K562 (cell line): Measurements from ENCODE around the gene CTAG1B. TPM values are rescaled to one million over a fixed set of nuclear protein-coding genes. Genes with fewer than 3 reads are reported as not detected.

ENCODE experiments used
- ATAC-seq: fragments of 200-7000 bp; cut with Tn5 transposase; 3 replicates; pipeline ENCODE4 v1.9.1; 2020; ENCODE audit warnings: moderate library complexity
- BruUV-seq: library from RNA; stranded (reverse); fragments of 400-500 nt; replicated peaks from 2 replicates; lab custom pipeline; 2021; lab: Mats Ljungman, UMichigan
- CTCF ChIA-PET: fragments of 300-600 bp; formaldehyde crosslinking; extraction: SDS; loops from one replicate; lab custom pipeline; 2021; ENCODE audit warnings: low intra/inter-chr PET ratio; lab: Yijun Ruan, JAX
- POLR2A ChIA-PET: fragments of 300-600, 350-650 bp; sonication (Branson Sonifier 250); formaldehyde crosslinking; extraction: SDS; loops from one replicate; lab custom pipeline; 2021; ENCODE audit warnings: antibody characterized with exemption, inconsistent platforms; lab: Yijun Ruan, JAX
- DNase-seq, 4 experiments: peaks; one replicate each; pipeline versions ENCODE4 v3.0.0 to v3.0.0-alpha.2; 2011 to 2018; ENCODE audit warnings: low spot score in 3 of 4, mixed read lengths in 3 of 4; ENCODE audit errors: extremely low read depth in 1 of 4
- FAIRE-seq: peaks from 2 replicates; lab custom pipeline; 2011; peaks lifted over from hg19 to GRCh38; lab: Jason Lieb, UNC
- H2AFZ ChIP-seq: 2 replicates; pipeline ENCODE4 v1.6.0; 2011; ENCODE audit warnings: low read depth, low read length, control low read depth, inconsistent platforms
- H3K27ac ChIP-seq: fragments of 200-600 bp; 3 replicates; pipeline ENCODE4 v1.8.0; 2011; ENCODE audit warnings: low read depth, mild to moderate bottlenecking, control low read depth, inconsistent platforms, low read length, moderate library complexity, mixed read lengths; ENCODE audit errors: extremely low read depth
- H3K27me3 ChIP-seq, 2 experiments: fragments of 300-600 bp in 1 of 2; 2 replicates in 1 of 2; 3 replicates in 1 of 2; pipeline versions ENCODE4 v1.6.0 to v1.8.0; 2011; ENCODE audit warnings: inconsistent platforms in 2 of 2, low read length in 2 of 2, mild to moderate bottlenecking in 1 of 2, mixed read lengths in 1 of 2, moderate library complexity in 1 of 2; ENCODE audit not compliant: control insufficient read depth in 2 of 2, insufficient read depth in 2 of 2
- H3K36me3 ChIP-seq: fragments of 300-600 bp; 3 replicates; pipeline ENCODE4 v1.8.0; 2011; ENCODE audit warnings: mild to moderate bottlenecking, low read length, inconsistent platforms; ENCODE audit not compliant: control insufficient read depth, insufficient read depth
- H3K4me1 ChIP-seq, 2 experiments: fragments of 200-600 bp in 1 of 2; replicated peaks in 1 of 2; 2 replicates in 1 of 2; 3 replicates in 1 of 2; pipeline versions ENCODE4 v1.5.1 to v1.8.0; 2011; ENCODE audit warnings: inconsistent platforms in 2 of 2, low read length in 2 of 2, mild to moderate bottlenecking in 1 of 2, mixed read lengths in 1 of 2, moderate library complexity in 1 of 2; ENCODE audit not compliant: control insufficient read depth in 2 of 2, insufficient read depth in 2 of 2
- H3K4me2 ChIP-seq: 2 replicates; pipeline ENCODE4 v1.6.1; 2011; ENCODE audit warnings: low read length, control low read depth, inconsistent platforms, mixed read lengths; ENCODE audit not compliant: insufficient read depth
- H3K4me3 ChIP-seq: fragments of 200-600 bp; sonication (generic), shearing (Covaris generic); 2 replicates; pipeline ENCODE4 v1.5.1; 2016; ENCODE audit warnings: control low read depth, inconsistent platforms
- H3K79me2 ChIP-seq: fragments of 200-600 bp; 3 replicates; pipeline ENCODE4 v1.8.0; 2011; ENCODE audit warnings: low read length, inconsistent platforms; ENCODE audit not compliant: control insufficient read depth, insufficient read depth
- H3K9ac ChIP-seq, 2 experiments: 2 replicates each; pipeline versions ENCODE4 v1.6.0 to v1.6.1; 2011; ENCODE audit warnings: low read depth in 2 of 2, low read length in 2 of 2, control low read depth in 1 of 2, inconsistent platforms in 1 of 2, mild to moderate bottlenecking in 1 of 2, mixed read lengths in 1 of 2; ENCODE audit not compliant: insufficient read depth in 1 of 2
- H3K9me1 ChIP-seq: one replicate; pipeline ENCODE4 v1.6.0; 2011; ENCODE audit warnings: inconsistent platforms, mild to moderate bottlenecking, low read length, moderate library complexity; ENCODE audit not compliant: control insufficient read depth, insufficient read depth
- H3K9me3 ChIP-seq: replicated peaks from 2 replicates; pipeline ENCODE4 v1.5.1; 2011; ENCODE audit warnings: low read depth, low read length, inconsistent platforms; ENCODE audit not compliant: control insufficient read depth, insufficient read depth
- H4K20me1 ChIP-seq: replicated peaks from 2 replicates; pipeline ENCODE4 v1.6.1; 2011; ENCODE audit warnings: low read length, inconsistent platforms, mixed read lengths; ENCODE audit not compliant: control insufficient read depth, insufficient read depth
- E2F3 ChIP-seq: fragments of 250-450 bp; sonication (Bioruptor Pico); IDR thresholded peaks from 2 replicates; pipeline ENCODE4 v1.4.0; 2020; ENCODE audit warnings: mild to moderate bottlenecking
- HDAC2 ChIP-seq: fragments of 450-650 bp; IDR thresholded peaks from 2 replicates; pipeline ENCODE4 v1.6.1; 2016; ENCODE audit warnings: mild to moderate bottlenecking
- JUNB ChIP-seq: fragments of 450-650 bp; formaldehyde crosslinking; conservative IDR thresholded peaks from 2 replicates; pipeline ENCODE4 v1.4.0; 2020; ENCODE audit warnings: mild to moderate bottlenecking
- LEF1 ChIP-seq: fragments of 450-650 bp; IDR thresholded peaks from 2 replicates; pipeline ENCODE4 v1.6.1; 2016; ENCODE audit warnings: mild to moderate bottlenecking
- MAFF ChIP-seq: IDR thresholded peaks from 2 replicates; pipeline ENCODE4 v1.6.1; 2012; ENCODE audit warnings: low read length, improper control_type of control experiment
- POLR2AphosphoS5 ChIP-seq: IDR thresholded peaks from 2 replicates; pipeline ENCODE4 v1.6.1; 2011; ENCODE audit warnings: mild to moderate bottlenecking, low read depth, low read length, moderate library complexity; ENCODE audit not compliant: control insufficient read depth, insufficient read depth
- RBM17 ChIP-seq: fragments of 200-400 bp; formaldehyde crosslinking; IDR thresholded peaks from 2 replicates; pipeline ENCODE4 v1.6.1; 2017; ENCODE audit warnings: low read depth, mild to moderate bottlenecking, low read length, borderline replicate concordance
- SAP30 ChIP-seq: fragments of 200-600 bp; sonication (generic); IDR thresholded peaks from 2 replicates; pipeline ENCODE4 v1.6.1; 2012; ENCODE audit warnings: borderline replicate concordance, low read depth, mild to moderate bottlenecking, moderate library complexity, low read length, control low read depth, inconsistent platforms; ENCODE audit not compliant: insufficient read depth, poor library complexity, severe bottlenecking
- SRSF1 ChIP-seq: fragments of 200-400 bp; formaldehyde crosslinking; IDR thresholded peaks from 2 replicates; pipeline ENCODE4 v1.6.1; 2017; ENCODE audit warnings: mild to moderate bottlenecking, low read depth, low read length, moderate library complexity
- ZEB2 ChIP-seq: fragments of 450-650 bp; IDR thresholded peaks from 2 replicates; pipeline ENCODE4 v1.6.1; 2016
- ZNF239 ChIP-seq: fragments of 250-450 bp; sonication (Bioruptor Pico); IDR thresholded peaks from 2 replicates; pipeline ENCODE4 v1.4.0; 2020; ENCODE audit warnings: mild to moderate bottlenecking
- ZNF695 ChIP-seq: fragments of 450-650 bp; formaldehyde crosslinking; IDR thresholded peaks from 2 replicates; pipeline ENCODE4 v1.4.0; 2020; ENCODE audit warnings: mild to moderate bottlenecking, moderate library complexity
- WGBS: fragments of 100-300 bp; shearing (Covaris generic); methylation state at CpG from one replicate; pipeline ENCODE4 v1.1.6; 2016; ENCODE audit warnings: low coverage, mixed read lengths; ENCODE audit not compliant: insufficient coverage; ENCODE audit errors: missing lambda C conversion rate; 5-methylcytosine and 5-hydroxymethylcytosine counted together
- in situ Hi-C: fragments of 300-500 bp; cut with MboI; formaldehyde crosslinking; loops from 4 replicates; pipeline ENCODE4 v1.15.0; 2018; ENCODE audit warnings: inconsistent platforms, mixed read lengths
- intact Hi-C: fragments of 100-400 bp; cut with micrococcal nuclease; formaldehyde crosslinking; loops from 2 replicates; pipeline ENCODE4 v1.14.2; 2022
- polyA plus RNA-seq, 8 experiments: library from polyadenylated mRNA; depleted of rRNA in 4 of 8; stranded (reverse) in 5 of 8; unstranded in 3 of 8; fragments of >200 nt; fragmentation: Nextera tagmentation in 2 of 8; fragmentation: Illumina TruSeq in 1 of 8; extraction: Ambion mirVana in 2 of 8; extraction: Trizol in 1 of 8; gene quantifications; 2 replicates each; pipeline versions ENCODE4 v1.2.1 to v1.2.3, GENCODE V29; 2011 to 2014; ENCODE audit warnings: inconsistent platforms in 1 of 8, missing spikeins in 1 of 8
- total RNA-seq, 7 experiments: library from RNA; depleted of rRNA in 6 of 7; stranded (reverse); fragments of >200 nt in 6 of 7; fragmentation: Illumina TruSeq in 2 of 7; extraction: Trizol in 2 of 7; gene quantifications; 2 replicates each; pipeline versions ENCODE4 v1.2.1 to v1.2.3, GENCODE V29; 2011 to 2021; ENCODE audit warnings: low replicate concordance in 1 of 7
- TF ChIP-seq, protein P1 (sequence below): fragments of 250-450 bp; sonication (Bioruptor Pico); IDR thresholded peaks from 2 replicates; pipeline ENCODE4 v1.8.0; 2021; ENCODE audit warnings: moderate library complexity, mild to moderate bottlenecking, inconsistent platforms
- TF ChIP-seq, protein P2 (sequence below): fragments of 250-450 bp; sonication (Bioruptor Pico); IDR thresholded peaks from 2 replicates; pipeline ENCODE4 v1.4.0; 2020
- TF ChIP-seq, protein P3 (sequence below), 2 experiments: fragments of 450-650 bp in 1 of 2; sonication (generic) in 1 of 2; formaldehyde crosslinking; conservative IDR thresholded peaks; 2 replicates each; pipeline versions ENCODE4 v1.4.0 to v1.8.1; 2020 to 2022; ENCODE audit warnings: mild to moderate bottlenecking in 1 of 2, missing genetic modification reagents in 1 of 2
- TF ChIP-seq, protein P4 (sequence below): sonication (generic); formaldehyde crosslinking; IDR thresholded peaks from 2 replicates; pipeline ENCODE4 v1.8.1; 2023; ENCODE audit warnings: mild to moderate bottlenecking, missing genetic modification reagents

Gene CTAG1B
- total and polyA plus RNA-seq, 9 of the 15 experiments (the other 6 are each of a cell fraction or from before 2014, with no cell fraction given): not detected

DNA sequence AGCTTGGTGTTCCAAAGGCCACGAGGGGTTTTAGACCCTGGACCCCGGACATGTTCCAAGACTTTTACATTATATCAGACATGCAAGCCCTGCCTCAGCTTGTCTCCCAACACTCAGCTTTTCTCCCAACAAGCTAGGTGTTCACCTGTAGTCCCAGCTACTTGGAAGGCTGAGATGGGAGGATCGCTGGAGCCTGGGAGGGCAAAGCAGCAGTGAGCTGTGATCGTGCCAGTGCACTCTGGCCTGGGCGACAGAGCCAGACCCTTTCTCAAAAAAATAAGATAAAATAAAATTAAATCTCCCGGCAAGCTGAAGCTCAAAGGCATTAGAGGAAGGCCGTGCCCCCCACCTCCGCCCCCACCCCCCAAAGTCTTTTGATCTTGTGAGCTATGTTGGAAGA lies 20.4 kb downstream of the CTAG1B start:
- no peaks in the 10 kb centered on the region for H3K79me2 ChIP-seq
- peaks cover 11 to 47% of the 10 kb centered on the region in 2 experiments; a peak in 4 of 5 replicates for H3K27me3 ChIP-seq
- in situ Hi-C loops: loop anchor here (25.0 kb wide), 1 partner anchor 139 kb away; no protein-coding TSS in a partner anchor
- DNase-seq: no peak
- H3K4me2 ChIP-seq: no peak overlapping the region
- no peak overlapping the region for H3K4me3 ChIP-seq
- no TSS peak for BruUV-seq
- TF ChIP-seq SAP30: no peak
- TF ChIP-seq, protein P1, sequence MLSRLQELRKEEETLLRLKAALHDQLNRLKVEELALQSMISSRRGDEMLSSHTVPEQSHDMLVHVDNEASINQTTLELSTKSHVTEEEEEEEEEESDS (CRISPR knock-in tag): no peak
- TF ChIP-seq HDAC2: no peak
- no peak for TF ChIP-seq JUNB (CRISPR knock-in tag)
- TF ChIP-seq LEF1: no peak
- TF ChIP-seq, protein P2, sequence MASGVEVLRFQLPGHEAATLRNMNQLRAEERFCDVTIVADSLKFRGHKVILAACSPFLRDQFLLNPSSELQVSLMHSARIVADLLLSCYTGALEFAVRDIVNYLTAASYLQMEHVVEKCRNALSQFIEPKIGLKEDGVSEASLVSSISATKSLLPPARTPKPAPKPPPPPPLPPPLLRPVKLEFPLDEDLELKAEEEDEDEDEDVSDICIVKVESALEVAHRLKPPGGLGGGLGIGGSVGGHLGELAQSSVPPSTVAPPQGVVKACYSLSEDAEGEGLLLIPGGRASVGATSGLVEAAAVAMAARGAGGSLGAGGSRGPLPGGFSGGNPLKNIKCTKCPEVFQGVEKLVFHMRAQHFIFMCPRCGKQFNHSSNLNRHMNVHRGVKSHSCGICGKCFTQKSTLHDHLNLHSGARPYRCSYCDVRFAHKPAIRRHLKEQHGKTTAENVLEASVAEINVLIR (CRISPR knock-in tag): no peak
- no peak for TF ChIP-seq ZNF239 (CRISPR knock-in tag)
- TF ChIP-seq, protein P3, sequence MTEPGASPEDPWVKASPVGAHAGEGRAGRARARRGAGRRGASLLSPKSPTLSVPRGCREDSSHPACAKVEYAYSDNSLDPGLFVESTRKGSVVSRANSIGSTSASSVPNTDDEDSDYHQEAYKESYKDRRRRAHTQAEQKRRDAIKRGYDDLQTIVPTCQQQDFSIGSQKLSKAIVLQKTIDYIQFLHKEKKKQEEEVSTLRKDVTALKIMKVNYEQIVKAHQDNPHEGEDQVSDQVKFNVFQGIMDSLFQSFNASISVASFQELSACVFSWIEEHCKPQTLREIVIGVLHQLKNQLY (CRISPR knock-in tag; conservative IDR thresholded peaks at IDR 0.05): no peak
- no peak for TF ChIP-seq ZNF695 (CRISPR knock-in tag)
- TF ChIP-seq ZEB2: no peak
- no peak for TF ChIP-seq POLR2AphosphoS5
- no peak for TF ChIP-seq SRSF1
- no peak for TF ChIP-seq MAFF
- no peak for TF ChIP-seq RBM17
- no peak for TF ChIP-seq E2F3 (CRISPR knock-in tag)
- TF ChIP-seq, protein P4, sequence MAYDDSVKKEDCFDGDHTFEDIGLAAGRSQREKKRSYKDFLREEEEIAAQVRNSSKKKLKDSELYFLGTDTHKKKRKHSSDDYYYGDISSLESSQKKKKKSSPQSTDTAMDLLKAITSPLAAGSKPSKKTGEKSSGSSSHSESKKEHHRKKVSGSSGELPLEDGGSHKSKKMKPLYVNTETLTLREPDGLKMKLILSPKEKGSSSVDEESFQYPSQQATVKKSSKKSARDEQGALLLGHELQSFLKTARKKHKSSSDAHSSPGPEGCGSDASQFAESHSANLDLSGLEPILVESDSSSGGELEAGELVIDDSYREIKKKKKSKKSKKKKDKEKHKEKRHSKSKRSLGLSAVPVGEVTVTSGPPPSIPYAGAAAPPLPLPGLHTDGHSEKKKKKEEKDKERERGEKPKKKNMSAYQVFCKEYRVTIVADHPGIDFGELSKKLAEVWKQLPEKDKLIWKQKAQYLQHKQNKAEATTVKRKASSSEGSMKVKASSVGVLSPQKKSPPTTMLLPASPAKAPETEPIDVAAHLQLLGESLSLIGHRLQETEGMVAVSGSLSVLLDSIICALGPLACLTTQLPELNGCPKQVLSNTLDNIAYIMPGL (CRISPR knock-in tag): no peak
- H3K9me1 ChIP-seq: no peaks in the 10 kb centered on the region
- POLR2A ChIA-PET: no interaction called here
- ATAC-seq: no peak
- H3K4me1 ChIP-seq: peaks cover 0 to 9% of the 10 kb centered on the region in 2 experiments; a peak in 2 of 5 replicates
- H3K27ac ChIP-seq: no peak overlapping the region
- no peak overlapping the region for H2AFZ ChIP-seq
- H4K20me1 ChIP-seq: no peaks in the 10 kb centered on the region; the same call in 1 of the 2 replicates
- no peak overlapping the region for H3K9ac ChIP-seq
- no peaks in the 10 kb centered on the region for H3K36me3 ChIP-seq
- no peaks in the 10 kb centered on the region for H3K9me3 ChIP-seq
- 0% methylated on average over 4 of the region's 8 CpGs for WGBS
- no peak for FAIRE-seq
- CTCF ChIA-PET: no interaction called here
- intact Hi-C loops: no loop called here
